K562 (cell line): ENCODE data around the gene ZFYVE21. TPM values are rescaled to one million over a fixed set of nuclear protein-coding genes. Genes with fewer than 3 reads are reported as not detected.
A peak's percentile ranks its signal among the peaks of the same experiment; 100 is the strongest.

Experiments used
- CHD2 ChIP-seq: IDR thresholded peaks from 2 replicates; pipeline ENCODE4 v1.6.1; 2011; ENCODE audit warnings: low read depth, low read length
- ERF ChIP-seq: fragments of 450-650 bp; formaldehyde crosslinking; IDR thresholded peaks from 2 replicates; pipeline ENCODE4 v1.4.0; 2020; ENCODE audit warnings: mild to moderate bottlenecking, mixed read lengths
- EZH2 ChIP-seq: IDR thresholded peaks from 2 replicates; pipeline ENCODE4 v1.6.1; 2012; ENCODE audit warnings: low read depth, mild to moderate bottlenecking, inconsistent platforms, low read length, borderline replicate concordance
- FOXA1 ChIP-seq: fragments of 450-650 bp; IDR thresholded peaks from 2 replicates; pipeline ENCODE4 v1.6.1; 2016; ENCODE audit warnings: mild to moderate bottlenecking, borderline replicate concordance
- HMGN3 ChIP-seq: IDR thresholded peaks from 2 replicates; pipeline ENCODE4 v1.6.1; 2011; ENCODE audit warnings: borderline replicate concordance, low read depth, mild to moderate bottlenecking, mixed read lengths, low read length; ENCODE audit not compliant: insufficient read length; ENCODE audit errors: extremely low read depth
- HNRNPLL ChIP-seq: fragments of 200-400 bp; formaldehyde crosslinking; IDR thresholded peaks from 2 replicates; pipeline ENCODE4 v1.6.1; 2017; ENCODE audit warnings: low read length, low read depth, mild to moderate bottlenecking; ENCODE audit not compliant: poor library complexity, severe bottlenecking
- ILK ChIP-seq: fragments of 450-650 bp; IDR thresholded peaks from 2 replicates; pipeline ENCODE4 v1.6.1; 2016; ENCODE audit warnings: missing genetic modification characterization, low read depth, mild to moderate bottlenecking, missing compliant biosample characterization, moderate library complexity, borderline replicate concordance
- NCOA2 ChIP-seq, 2 experiments: fragments of 450-650 bp; IDR thresholded peaks; 2 replicates each; pipeline ENCODE4 v1.6.1; 2018; ENCODE audit warnings: mild to moderate bottlenecking in 2 of 2, moderate library complexity in 1 of 2; ENCODE audit not compliant: partially characterized antibody in 2 of 2
- RBBP5 ChIP-seq: fragments of 200-600 bp; sonication (generic); IDR thresholded peaks from 2 replicates; pipeline ENCODE4 v1.6.1; 2012; ENCODE audit warnings: borderline replicate concordance, mild to moderate bottlenecking, low read length, control low read depth, inconsistent platforms; ENCODE audit not compliant: insufficient read depth, poor library complexity, severe bottlenecking
- TRIM24 ChIP-seq, 2 experiments: fragments of 450-650 bp; IDR thresholded peaks; 2 replicates each; pipeline ENCODE4 v1.6.1; 2016
- ZNF354B ChIP-seq: fragments of 250-450 bp; sonication (Bioruptor Pico); IDR thresholded peaks from 2 replicates; pipeline ENCODE4 v1.4.0; 2020
- ZNF511 ChIP-seq: sonication (generic); formaldehyde crosslinking; IDR thresholded peaks from 2 replicates; pipeline ENCODE4 v1.8.0; 2022; ENCODE audit warnings: mild to moderate bottlenecking, missing genetic modification reagents
- ZNF699 ChIP-seq: fragments of 250-450 bp; sonication (Bioruptor Pico); IDR thresholded peaks from 2 replicates; pipeline ENCODE4 v1.8.0; 2021; ENCODE audit warnings: mild to moderate bottlenecking, moderate library complexity; ENCODE audit not compliant: insufficient replicate concordance
- ZZZ3 ChIP-seq: fragments of 450-650 bp; IDR thresholded peaks from 2 replicates; pipeline ENCODE4 v1.6.1; 2016; ENCODE audit warnings: antibody characterized with exemption, mild to moderate bottlenecking, moderate library complexity
- polyA plus RNA-seq, 8 experiments: library from polyadenylated mRNA; depleted of rRNA in 4 of 8; stranded (reverse) in 5 of 8; unstranded in 3 of 8; fragments of >200 nt; fragmentation: Nextera tagmentation in 2 of 8; fragmentation: Illumina TruSeq in 1 of 8; extraction: Ambion mirVana in 2 of 8; extraction: Trizol in 1 of 8; gene quantifications; 2 replicates each; pipeline versions ENCODE4 v1.2.1 to v1.2.3, GENCODE V29; 2011 to 2014; ENCODE audit warnings: inconsistent platforms in 1 of 8, missing spikeins in 1 of 8
- total RNA-seq, 7 experiments: library from RNA; depleted of rRNA in 6 of 7; stranded (reverse); fragments of >200 nt in 6 of 7; fragmentation: Illumina TruSeq in 2 of 7; extraction: Trizol in 2 of 7; gene quantifications; 2 replicates each; pipeline versions ENCODE4 v1.2.1 to v1.2.3, GENCODE V29; 2011 to 2021; ENCODE audit warnings: low replicate concordance in 1 of 7
- TF ChIP-seq, protein P1 (sequence below): sonication (generic); IDR thresholded peaks from 2 replicates; pipeline ENCODE4 v1.6.1; 2016
- TF ChIP-seq, protein P2 (sequence below), 2 experiments: IDR thresholded peaks; 2 replicates each; pipeline ENCODE4 v1.6.1; 2012; ENCODE audit warnings: improper control_type of control experiment in 2 of 2, low read depth in 2 of 2, low read length in 2 of 2, borderline replicate concordance in 1 of 2
- TF ChIP-seq, protein P3 (sequence below): fragments of 450-650 bp; IDR thresholded peaks from 2 replicates; pipeline ENCODE4 v1.6.1; 2018; ENCODE audit not compliant: partially characterized antibody

ZFYVE21 gene
- total and polyA plus RNA-seq, 9 of the 15 experiments (the other 6 are each of a cell fraction or from before 2014, with no cell fraction given) = 0.90 to 23.1 (median 15.6) TPM

DNA sequence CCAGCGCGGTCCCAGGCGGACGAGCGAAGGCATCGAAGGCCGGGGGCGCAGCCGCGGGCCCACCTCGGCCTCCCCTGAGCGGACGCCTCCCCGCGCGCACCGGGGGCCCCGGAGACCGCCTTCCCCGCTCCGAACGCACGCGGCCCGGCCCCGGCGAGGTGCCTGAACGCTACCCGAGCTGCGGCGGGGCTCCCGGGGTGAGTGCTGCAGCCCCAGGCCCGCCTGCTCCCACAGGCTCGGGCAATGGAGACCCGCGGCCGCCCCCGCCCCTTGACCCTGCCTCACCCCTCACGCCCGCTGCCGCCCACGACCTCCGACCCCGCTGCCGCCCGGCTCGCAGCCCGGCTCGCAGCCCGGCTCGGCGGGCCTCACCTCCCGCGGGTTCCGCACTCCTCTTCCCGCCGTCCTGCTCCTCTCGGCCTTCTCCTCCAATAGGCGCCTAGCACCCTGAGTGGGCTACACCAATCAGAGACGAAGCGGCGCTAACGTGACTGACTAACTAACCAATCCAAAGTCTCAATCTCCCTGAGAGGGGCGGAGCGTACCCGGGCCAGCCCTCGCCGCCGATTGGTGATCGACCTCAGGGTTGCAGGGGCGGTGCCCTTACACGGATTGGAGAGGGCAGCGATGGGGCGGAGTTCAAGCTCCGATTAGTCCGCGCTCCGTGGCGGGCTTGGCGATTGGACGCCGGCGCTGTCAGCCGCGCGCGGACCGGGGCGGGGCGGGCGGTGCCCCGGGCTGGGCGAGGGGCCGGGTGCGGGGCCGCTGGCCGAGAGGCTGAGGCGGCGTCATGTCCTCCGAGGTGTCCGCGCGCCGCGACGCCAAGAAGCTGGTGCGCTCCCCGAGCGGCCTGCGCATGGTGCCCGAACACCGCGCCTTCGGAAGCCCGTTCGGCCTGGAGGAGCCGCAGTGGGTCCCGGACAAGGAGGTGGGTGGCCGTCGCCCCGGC lies at the start of gene ZFYVE21, which contains the start of gene XRCC3 (continued):
- no peak for TF ChIP-seq ZZZ3
- no peak for TF ChIP-seq NCOA2 (IDR thresholded peaks at IDR 0.05; ENCODE audit: partially characterized antibody in 2 of 2)
- TF ChIP-seq HNRNPLL = no peak
- no peak for TF ChIP-seq TRIM24 (IDR thresholded peaks at IDR 0.05)
- no peak for TF ChIP-seq ZNF699
- TF ChIP-seq RBBP5 = no peak
- TF ChIP-seq, protein P1, sequence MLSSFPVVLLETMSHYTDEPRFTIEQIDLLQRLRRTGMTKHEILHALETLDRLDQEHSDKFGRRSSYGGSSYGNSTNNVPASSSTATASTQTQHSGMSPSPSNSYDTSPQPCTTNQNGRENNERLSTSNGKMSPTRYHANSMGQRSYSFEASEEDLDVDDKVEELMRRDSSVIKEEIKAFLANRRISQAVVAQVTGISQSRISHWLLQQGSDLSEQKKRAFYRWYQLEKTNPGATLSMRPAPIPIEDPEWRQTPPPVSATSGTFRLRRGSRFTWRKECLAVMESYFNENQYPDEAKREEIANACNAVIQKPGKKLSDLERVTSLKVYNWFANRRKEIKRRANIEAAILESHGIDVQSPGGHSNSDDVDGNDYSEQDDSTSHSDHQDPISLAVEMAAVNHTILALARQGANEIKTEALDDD = no peak
- TF ChIP-seq FOXA1 = no peak
- TF ChIP-seq ILK (tag) = no peak
- TF ChIP-seq HMGN3 = no peak
- TF ChIP-seq, protein P2, sequence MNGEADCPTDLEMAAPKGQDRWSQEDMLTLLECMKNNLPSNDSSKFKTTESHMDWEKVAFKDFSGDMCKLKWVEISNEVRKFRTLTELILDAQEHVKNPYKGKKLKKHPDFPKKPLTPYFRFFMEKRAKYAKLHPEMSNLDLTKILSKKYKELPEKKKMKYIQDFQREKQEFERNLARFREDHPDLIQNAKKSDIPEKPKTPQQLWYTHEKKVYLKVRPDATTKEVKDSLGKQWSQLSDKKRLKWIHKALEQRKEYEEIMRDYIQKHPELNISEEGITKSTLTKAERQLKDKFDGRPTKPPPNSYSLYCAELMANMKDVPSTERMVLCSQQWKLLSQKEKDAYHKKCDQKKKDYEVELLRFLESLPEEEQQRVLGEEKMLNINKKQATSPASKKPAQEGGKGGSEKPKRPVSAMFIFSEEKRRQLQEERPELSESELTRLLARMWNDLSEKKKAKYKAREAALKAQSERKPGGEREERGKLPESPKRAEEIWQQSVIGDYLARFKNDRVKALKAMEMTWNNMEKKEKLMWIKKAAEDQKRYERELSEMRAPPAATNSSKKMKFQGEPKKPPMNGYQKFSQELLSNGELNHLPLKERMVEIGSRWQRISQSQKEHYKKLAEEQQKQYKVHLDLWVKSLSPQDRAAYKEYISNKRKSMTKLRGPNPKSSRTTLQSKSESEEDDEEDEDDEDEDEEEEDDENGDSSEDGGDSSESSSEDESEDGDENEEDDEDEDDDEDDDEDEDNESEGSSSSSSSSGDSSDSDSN (IDR thresholded peaks at IDR 0.05; ENCODE audit: borderline replicate concordance in 1 of 2, low read depth in 2 of 2, low read length in 2 of 2) = 0 out of 4 replicates have a peak, but pooled peaks of 1 of the 2 experiments have one; percentile 20
- TF ChIP-seq, protein P3, sequence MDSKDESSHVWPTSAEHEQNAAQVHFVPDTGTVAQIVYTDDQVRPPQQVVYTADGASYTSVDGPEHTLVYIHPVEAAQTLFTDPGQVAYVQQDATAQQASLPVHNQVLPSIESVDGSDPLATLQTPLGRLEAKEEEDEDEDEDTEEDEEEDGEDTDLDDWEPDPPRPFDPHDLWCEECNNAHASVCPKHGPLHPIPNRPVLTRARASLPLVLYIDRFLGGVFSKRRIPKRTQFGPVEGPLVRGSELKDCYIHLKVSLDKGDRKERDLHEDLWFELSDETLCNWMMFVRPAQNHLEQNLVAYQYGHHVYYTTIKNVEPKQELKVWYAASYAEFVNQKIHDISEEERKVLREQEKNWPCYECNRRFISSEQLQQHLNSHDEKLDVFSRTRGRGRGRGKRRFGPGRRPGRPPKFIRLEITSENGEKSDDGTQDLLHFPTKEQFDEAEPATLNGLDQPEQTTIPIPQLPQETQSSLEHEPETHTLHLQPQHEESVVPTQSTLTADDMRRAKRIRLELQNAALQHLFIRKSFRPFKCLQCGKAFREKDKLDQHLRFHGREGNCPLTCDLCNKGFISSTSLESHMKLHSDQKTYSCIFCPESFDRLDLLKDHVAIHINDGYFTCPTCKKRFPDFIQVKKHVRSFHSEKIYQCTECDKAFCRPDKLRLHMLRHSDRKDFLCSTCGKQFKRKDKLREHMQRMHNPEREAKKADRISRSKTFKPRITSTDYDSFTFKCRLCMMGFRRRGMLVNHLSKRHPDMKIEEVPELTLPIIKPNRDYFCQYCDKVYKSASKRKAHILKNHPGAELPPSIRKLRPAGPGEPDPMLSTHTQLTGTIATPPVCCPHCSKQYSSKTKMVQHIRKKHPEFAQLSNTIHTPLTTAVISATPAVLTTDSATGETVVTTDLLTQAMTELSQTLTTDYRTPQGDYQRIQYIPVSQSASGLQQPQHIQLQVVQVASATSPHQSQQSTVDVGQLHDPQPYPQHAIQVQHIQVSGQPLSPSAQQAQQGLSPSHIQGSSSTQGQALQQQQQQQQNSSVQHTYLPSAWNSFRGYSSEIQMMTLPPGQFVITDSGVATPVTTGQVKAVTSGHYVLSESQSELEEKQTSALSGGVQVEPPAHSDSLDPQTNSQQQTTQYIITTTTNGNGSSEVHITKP = no peak
- no peak for TF ChIP-seq ZNF354B (CRISPR knock-in tag)
- no peak for TF ChIP-seq EZH2
- peak; percentile 88 for TF ChIP-seq CHD2
- peak; percentile 64; the same call in 1 of the 2 replicates for TF ChIP-seq ZNF511 (CRISPR knock-in tag)
- no peak for TF ChIP-seq ERF
